ENCODE measurements around the gene SATB1.
A peak's percentile ranks its signal among the peaks of the same experiment; 100 is the strongest.

SATB1 gene

DNA sequence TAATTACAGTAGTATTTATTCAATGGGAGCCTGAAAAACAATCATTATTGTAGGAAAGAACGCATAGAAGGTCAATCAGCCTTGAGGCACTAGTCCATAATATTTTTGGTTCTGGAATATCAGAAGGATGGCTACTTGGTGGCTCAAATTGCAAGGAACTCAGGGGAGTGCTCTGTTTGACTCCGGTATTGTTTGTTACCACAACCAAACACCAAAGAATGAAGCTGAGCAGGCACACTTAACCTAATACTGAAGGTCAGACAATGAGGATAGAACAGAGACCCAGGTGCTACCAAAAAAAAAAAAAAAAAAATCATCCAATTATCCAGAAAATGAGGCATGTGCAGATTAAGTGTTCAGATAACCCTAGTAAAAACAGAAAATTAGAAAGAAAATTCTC is 11.1 kb upstream of the SATB1 start:
- H3K27ac ChIP-seq, result no peak overlapping the region
- no peak overlapping the region for H3K4me3 ChIP-seq

DNA sequence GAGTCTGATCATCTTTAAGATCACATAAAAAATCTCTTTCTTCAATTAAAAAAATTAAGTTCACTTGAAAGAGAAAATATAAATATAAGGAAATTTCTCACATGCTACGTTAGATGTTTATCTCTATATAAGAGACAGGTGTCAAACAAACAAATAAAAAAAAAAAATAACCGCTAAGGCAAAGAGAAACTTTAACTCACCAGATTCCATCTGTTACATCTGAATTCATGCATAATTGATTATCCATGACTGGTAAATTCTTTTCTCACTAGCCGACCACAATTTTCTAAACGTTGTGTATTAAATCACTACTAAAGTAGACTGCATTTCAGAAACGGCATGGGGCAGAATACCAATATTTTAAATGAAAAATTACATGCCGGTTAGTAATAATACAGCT is 9.6 kb upstream of the SATB1 start:
- Histone ChIP-seq H3K4me3 (no peak overlapping the region), H3K27ac (no peak overlapping the region)

DNA sequence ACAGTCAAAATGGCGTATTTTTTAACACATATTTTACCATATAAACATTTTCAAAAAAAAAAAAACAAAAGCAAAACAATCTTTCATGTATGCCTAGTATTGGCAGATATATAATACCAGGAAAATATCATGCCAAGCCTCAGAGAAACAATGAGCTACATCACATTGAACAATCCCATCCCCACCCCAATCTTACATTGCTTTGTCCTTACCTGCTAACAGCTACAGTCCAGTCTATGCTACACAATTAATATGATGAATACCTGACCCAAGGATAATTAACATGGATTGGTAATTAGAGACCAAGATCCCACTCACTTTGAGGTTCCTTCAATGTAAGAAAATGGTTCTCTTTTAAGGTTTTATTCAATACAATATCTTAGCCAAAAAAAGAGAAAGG is 7.6 kb upstream of the SATB1 start:
- Histone ChIP-seq H3K27ac (no peak overlapping the region), H3K4me3 (no peak overlapping the region)

DNA sequence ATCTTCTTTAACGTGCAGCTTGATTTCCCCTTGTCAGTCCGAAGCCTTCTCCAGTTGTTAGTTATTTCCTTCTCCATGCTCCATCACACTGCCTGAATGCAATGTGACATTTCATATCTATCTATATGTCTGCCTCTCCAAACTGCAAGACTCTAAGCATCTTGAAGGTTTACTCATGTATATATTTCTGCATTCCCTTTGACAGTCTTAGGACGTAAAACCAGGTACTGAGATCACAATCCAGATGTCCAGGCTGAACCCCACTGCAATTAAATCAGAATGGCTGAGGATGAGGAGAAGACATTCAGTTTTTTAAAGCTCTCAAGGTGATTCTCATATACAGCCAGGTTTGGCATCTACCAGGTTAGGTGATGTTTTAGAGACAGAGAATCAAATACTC is 6.1 kb upstream of the SATB1 start:
- H3K27ac ChIP-seq, result no peak overlapping the region
- H3K4me3 ChIP-seq, result no peak overlapping the region

DNA sequence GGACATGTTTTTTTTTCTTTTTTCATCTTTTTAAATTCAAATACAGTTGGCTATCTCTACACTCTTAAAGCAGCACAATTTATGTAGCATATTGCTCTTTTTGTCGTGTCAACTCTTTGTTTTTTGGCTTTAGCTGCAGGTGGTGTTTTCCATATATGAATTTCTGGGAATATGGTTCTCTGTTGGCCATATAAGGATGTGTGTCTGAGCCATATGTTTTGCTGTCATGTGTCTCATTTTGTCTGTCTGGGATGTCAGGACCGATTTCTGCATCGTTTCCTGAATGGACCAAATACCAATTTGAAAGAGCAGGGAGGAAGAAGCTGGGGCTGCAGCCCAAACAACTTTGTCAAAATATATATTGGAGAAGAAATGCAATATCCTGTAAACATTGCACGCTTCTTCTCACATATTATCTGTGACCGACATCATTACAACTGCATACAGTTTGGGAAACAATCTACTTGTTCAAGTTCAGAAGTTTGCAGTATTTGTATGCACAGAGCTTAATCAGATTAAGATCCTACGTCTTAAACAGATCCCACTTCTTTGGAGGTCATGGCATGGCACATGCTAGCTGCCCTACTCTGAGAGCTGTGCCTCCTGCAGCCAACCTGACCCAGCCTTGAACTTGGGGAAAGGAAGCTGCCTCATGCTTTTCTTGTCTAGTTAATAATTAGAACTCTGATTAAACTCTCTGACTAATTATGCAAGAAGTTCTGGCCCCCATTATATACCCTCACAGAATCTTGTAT is 4.0 kb upstream of the SATB1 start:
- Histone ChIP-seq H3K4me3 (no peak overlapping the region), H3K27ac (no peak overlapping the region)

DNA sequence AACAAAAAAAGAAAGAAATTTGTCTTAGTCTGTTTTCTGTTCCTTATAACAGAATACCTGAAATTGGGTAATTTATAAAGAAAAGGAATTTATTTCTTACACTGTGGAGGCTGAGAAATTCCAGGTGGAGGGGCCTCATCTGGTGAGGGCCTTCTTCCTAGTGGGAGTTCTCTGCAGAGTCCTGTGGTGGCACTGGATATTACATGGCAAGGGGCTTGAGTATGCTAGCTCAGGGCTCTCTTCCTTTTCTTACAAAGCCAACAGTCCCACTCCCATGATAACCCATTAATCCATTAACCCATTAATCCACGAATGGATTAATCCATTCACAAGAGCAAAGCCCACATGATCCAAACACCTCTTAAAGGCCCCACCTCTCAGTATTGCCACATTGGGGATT is 2.9 kb upstream of the SATB1 start:
- no peak overlapping the region for H3K4me3 ChIP-seq
- H3K27ac ChIP-seq, result no peak overlapping the region

DNA sequence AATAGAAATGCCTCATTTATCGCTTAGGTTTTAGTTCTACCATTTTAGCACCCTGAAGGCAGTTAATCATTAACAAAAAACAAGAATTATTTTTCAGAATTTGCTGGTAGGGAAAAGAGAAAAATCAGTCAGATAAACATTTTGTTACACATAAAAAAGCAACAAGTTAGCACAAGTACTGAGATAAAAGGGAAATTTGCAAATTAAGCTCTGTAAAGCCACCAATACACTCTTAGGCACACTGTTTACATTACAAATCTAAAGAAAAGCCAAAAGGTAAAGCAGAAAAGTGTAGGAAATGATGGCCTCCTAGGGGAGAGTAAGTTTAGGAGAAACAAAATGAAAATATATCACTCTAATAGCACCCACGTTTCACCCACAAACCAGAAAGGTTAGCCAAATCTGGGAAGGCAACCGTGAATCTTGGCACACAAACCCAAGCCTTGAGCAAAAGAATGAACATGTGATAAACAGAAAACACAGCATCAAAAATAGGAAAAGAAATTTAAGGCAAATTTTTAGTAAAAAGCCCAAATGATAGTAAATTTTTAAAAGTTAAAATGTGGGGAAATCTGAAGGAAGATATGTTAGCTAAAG is 1.6 kb upstream of the SATB1 start:
- Histone ChIP-seq H3K27ac (no peak overlapping the region), H3K4me3 (peak overlapping the region in 1 of 7 experiments; percentile 89)

DNA sequence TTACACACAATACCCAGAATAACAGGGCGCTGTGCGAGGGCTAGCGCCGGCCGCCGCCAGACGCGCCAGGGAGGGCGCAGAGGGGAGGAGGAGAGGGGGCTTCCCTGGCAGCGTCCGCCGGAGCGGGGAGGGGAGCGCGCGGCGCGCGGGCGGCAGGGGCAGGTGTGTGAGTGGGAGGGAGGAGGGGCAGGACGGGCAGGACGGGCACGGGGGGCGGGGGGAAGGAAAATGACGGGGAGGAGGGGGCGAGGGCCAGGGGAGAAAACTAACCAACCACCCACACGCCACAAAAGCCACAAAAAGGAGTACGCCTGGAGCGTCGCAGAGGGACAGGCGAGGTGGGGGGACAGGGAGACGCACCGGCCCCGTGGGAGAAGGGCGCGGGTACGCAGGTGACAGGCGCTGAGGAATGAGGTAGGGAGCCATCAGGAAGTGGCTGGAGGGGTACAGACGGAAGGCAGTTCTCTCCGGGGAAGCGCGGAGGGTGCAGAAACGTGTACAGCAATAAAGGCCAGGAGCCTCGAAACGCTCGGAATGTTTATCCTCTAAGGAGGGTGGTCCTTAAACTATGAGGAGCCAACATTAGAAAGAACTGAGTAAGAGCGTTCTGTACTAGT is 610 bp upstream of the SATB1 start:
- H3K4me3 ChIP-seq, result peak overlapping the region; percentile 47 to 89 (median 66)
- H3K27ac ChIP-seq, result peak overlapping the region in 20 of 21 experiments; percentile 59 to 92 (median 86)

DNA sequence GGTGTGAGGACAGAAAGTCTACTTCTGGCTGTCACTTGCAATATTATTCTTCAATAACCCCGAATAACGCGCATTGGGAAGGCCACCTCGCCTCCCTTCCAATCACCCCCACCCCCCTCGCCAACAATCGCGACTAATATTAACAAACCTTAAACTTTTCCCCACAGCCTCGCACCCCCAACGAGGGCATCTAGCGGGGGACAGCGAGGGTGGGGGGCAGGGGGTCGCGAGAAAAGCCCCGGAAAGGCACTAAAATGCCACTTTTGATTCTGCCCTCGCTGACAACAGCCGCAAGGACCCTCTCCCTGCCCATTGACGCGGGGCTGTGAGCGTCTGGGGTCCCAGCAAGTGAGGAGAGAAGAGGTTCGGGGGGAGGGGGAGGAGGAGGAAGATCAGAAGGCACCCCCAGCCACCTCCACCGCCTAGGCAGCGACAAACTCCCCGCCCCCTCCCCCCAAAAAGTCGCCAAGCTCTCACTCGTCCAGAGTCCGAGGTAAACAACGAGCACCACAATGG is 868 bp downstream of the SATB1 start:
- Histone ChIP-seq H3K4me3 (peak overlapping the region; percentile 47 to 89 (median 66)), H3K27ac (peak overlapping the region; percentile 23 to 92 (median 85))

DNA sequence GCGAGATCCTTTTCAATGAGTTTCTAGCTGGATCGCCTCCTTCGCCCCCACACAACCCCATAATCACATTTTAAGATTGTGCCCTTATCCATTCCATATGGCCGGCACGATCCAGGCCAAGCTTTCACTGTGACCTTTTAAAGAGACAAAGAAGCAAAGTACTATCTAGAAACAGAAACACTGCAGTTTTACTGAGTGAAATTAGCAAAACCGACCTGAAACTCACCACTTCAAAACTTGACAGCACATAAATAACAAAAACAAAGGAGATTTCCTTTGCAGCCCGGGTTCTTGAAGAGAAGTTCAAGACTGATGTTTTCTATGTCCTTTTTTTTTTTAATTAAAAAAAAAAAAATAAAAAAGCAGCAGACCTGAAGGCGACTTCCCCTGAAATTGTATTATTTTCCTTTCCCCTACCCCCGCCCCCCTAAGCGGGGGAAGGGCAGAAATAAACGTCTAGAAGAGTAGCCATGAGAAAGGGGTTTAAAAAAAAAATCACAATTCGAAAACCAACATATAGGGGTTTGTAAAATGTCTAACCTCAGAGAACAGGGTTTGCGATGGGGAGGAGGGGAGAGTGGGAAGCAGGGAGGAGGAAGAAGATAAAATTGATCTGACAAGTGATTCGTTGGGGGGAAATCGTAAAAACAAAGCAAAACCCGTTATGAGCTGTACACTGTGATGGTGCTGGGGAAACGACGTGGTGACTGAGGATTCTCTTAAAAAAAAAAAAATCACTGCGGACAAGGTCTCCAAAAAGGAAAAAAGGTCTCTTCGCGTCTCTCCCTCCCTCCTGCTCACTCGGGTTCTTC is 1.5 kb downstream of the SATB1 start:
- H3K4me3 ChIP-seq, result peak overlapping the region; percentile 47 to 89 (median 66)
- peak overlapping the region in 20 of 21 experiments; percentile 73 to 92 (median 86) for H3K27ac ChIP-seq

DNA sequence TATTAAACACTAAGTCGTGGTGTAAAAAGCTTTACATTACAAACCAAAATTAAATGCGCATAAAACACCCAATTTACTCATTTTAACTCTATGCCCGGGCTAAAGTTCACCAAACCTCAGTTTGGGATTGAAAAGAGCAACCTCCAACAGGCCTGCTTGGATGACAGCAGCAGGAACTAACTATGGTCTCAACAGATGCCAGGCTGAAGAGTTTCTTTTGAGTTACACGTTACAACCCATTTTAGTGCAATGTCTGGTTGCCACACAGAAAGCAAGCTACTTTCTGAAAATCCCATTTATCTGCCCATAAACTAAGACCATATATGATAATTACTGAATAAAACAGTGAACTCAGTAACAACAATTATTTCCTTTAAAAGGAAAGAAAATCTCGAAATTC is 2.2 kb downstream of the SATB1 start:
- Histone ChIP-seq H3K27ac (peak overlapping the region in 5 of 21 experiments; percentile 14 to 92 (median 89)), H3K4me3 (peak overlapping the region; percentile 47 to 89 (median 66))

DNA sequence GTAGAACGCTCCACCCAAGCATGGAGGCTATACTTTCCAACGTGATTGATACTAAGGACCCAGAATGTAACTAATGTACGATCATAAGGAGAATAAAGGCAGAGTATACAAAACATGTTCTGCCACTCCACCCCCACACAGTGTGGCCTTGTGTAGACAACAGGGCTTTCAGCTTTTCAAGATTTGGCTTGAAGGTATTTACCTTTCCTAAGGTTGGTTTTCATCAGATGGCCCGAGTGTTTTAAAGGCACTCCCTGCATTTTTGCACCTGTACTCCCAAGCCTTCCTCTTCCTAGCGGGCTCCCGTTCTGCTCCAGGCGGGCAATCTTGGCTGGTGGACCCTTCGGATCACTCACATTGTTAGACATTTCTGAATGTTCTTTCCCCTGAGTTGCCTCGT is 4.6 kb downstream of the SATB1 start:
- Histone ChIP-seq H3K27ac (no peak overlapping the region), H3K4me3 (no peak overlapping the region)

DNA sequence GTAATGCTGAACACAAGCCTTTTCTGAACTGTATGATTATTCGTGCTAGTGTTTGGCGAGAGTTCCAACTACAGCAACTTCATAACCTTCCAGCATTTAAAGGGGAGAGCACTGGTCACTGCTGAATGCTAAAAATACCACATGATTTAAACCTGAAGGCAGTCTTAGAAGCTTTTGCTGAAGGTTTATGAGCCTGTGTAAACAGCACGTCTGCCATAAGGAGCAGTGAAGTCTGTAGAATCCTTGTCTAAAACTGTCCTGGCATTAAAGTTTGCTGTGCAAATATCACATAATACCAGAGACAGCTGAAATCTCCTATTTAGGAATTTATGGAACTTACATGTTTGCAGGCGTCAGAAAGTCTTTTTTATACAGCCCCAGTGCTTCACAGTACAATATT is 5.9 kb downstream of the SATB1 start:
- no peak overlapping the region for H3K4me3 ChIP-seq

DNA sequence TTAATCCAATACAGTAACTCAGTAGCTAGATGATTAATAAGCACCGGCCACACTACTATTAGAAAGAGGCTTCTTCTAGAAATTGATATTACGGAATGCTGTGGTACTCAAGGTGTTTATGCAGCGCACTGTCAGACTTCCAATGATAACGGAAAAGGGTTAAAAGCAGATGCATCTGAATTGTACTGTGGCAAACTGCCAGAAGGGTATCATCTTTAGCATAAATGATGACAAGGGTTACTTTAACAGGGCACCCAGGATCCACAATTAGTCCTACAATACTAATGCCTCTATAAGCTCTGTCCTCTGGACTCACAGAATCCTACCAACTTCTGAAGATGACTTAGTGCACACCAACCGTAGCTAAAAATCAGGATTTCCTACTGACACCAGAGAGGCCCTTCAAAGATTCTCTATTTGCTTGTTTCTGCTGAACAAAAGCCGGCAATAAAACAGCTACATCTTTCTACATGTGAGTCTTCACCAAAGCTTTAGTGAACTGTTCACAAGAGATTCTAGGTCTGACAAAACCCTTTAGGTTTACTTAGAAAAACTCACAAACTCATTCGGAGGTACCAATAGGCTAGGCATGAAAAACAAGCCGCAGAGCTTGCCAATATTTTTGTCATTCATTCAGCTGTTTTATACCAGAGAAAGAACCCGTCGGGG is 7.1 kb downstream of the SATB1 start:
- no peak overlapping the region for H3K27ac ChIP-seq
- no peak overlapping the region for H3K4me3 ChIP-seq

More for the DNA sequence above, 5.9 kb downstream of the SATB1 start:
- no peak overlapping the region for H3K27ac ChIP-seq

DNA sequence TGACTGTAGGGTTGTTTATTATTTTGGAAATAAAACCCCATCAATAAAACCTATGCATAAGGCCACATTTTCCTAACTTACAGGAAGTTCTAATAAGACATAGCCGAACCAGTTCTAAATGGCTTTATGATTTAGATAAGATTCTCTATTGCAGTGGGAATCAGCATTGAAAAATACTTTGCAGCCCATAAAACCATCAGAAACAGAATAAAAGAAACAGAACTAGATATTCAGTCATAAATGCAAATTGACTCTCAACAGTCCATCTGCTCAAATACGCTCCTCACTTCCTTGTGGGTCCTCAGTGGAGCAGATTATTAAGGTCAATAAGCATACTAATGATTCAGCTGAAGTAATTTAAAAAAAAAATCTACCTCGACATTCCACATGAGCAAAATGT is 8.8 kb downstream of the SATB1 start:
- Histone ChIP-seq H3K27ac (no peak overlapping the region), H3K4me3 (no peak overlapping the region)

DNA sequence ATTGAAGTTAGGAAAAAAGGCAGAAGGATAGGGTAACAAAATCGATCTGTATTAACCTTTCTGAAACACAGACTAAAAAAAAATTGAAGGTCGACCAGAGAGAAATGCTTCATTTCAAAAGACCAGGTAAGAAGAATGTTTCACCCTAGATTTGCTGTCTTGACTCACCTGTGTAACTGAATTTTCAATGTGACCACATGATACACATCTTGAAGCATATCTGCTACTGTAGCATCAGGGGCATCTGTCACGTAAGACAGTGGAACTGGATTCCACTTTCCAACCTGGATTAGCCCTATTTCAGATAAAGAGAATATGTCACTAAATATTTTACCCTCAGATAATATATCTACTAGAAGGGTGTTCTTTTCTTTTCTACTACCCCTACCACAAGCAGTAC is 9.3 kb downstream of the SATB1 start:
- Histone ChIP-seq H3K27ac (no peak overlapping the region), H3K4me3 (no peak overlapping the region)

DNA sequence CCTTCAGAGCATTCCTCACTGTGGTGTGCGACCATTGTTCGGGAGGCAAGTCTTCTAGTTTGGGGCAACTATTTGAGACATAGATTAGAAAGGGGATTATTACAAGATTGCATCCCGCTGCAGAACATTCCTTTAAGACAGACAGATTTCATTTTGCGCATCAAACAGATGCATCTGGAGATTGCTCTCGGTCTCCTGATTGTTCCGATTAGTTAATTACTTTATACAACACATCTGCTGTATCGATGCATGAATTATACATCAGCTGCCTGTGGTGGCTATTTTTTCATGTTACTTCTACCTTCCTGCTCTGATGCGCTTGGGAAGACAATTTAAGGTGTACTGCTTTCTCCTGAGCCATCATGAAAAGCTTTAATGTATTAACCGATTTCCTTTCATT is 10.0 kb downstream of the SATB1 start:
- Histone ChIP-seq H3K4me3 (no peak overlapping the region), H3K27ac (no peak overlapping the region)

DNA sequence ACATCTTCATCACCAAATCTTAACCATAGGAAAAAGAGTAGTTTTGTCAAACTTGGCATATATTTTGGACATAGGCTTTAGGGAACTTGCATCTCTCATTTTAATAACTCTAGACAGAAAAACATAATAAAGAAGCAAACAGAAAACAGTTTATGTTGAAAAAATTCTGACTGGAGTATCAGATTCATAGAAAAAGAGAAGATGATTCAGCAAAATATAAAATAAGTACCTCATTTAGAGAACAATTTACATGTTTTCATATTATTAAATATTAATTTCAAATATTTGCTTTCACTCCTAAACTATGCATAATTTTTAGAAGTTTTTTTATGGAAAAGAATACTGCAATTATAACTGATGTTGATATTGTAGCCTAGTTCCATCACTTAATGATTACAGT is 12.5 kb downstream of the SATB1 start:
- Histone ChIP-seq H3K4me3 (no peak overlapping the region), H3K27ac (no peak overlapping the region)

DNA sequence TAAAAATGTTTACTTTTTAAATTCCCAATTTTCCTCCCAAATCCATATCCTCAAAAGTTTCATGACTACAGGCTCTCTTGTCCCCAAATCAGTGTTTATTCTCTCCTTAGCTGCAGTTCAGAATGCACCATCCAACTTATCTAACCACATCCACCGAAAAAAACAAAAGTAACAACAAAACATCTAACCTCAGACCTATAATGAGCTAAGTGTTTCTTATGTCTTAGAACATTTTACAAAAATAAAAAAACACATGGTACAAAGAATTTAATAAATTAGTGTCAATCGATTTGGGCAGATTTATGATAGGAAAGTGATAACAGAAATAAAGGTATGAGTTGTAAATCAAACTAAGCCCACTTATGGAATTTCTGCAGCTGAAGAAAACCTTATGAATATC is 13.6 kb downstream of the SATB1 start:
- Histone ChIP-seq H3K27ac (no peak overlapping the region), H3K4me3 (no peak overlapping the region)

DNA sequence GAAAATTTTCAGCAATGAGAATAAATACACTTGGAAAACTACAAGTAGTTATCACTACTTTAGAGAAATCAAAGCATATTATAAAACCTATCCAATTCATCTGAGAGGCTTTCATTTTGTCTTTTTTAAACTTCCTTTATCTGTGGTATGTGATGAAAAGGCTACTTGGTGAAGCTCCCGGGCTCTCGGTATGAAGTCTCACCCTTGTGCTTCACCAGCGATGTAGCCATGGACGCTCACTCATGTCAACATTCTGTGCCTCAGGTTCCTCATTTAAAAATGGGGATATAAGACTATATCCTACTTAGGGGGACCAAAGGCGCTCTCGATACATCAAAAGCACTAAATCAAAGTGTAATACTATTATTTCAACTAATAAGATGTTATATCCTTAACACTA is 14.9 kb downstream of the SATB1 start:
- no peak overlapping the region for H3K27ac ChIP-seq

More for the DNA sequence above, 14.9 kb downstream of the SATB1 start:
- no peak overlapping the region for H3K4me3 ChIP-seq

Measured in skin epidermis (tissue), 12 donors.